ENCODE measurements around the gene GTPBP8. TPM values are rescaled to one million over a fixed set of nuclear protein-coding genes. Genes with fewer than 3 reads are reported as not detected.
A peak's percentile ranks its signal among the peaks of the same experiment; 100 is the strongest.

The GTPBP8 gene
- total and polyA plus RNA-seq, 2 donors (not counting 3 experiments of a cell fraction or from before 2014, with no cell fraction given) = 13.7 to 20.2 TPM

DNA sequence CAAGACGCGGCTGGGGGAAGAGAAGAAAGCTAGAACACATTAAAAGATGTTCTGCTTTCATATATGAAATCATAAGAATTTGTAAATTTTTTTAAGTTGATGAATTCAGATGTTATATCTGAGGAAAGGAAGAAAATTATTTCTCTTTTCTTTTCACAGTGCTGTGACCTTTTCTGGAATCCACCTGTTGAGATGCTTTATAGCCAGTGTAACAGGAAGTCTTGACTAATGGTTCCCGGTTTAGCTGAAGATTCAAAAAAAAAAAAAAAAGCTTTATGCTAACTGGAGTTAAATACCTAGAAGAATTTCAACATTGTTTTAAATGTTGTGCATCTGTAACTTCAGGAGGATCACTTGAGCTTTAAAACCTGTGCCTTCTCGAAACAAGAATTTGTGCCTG lies 9.9 kb downstream of the GTPBP8 start:
- Histone ChIP-seq H3K4me1 (ENCODE audit: control insufficient read depth, extremely low read depth, insufficient read depth, low read length) (peaks cover 7% of the 10 kb centered on the region), H2AFZ (ENCODE audit: low read depth, low read length) (no peak overlapping the region), H3K9me3 (replicated peaks; ENCODE audit: control insufficient read depth, insufficient read depth, low read length) (no peaks in the 10 kb centered on the region), H3K4me3 (replicated peaks in 1 of 3; ENCODE audit: insufficient read depth in 1 of 3, low read depth in 1 of 3, low read length in 3 of 3) (no peak overlapping the region), H3K79me2 (ENCODE audit: control insufficient read depth, insufficient read depth, low read length) (no peaks in the 10 kb centered on the region), H3K4me2 (ENCODE audit: insufficient read depth, low read length) (no peak overlapping the region), H4K20me1 (replicated peaks; ENCODE audit: control insufficient read depth, extremely low read depth, insufficient read depth, low read length) (no peaks in the 10 kb centered on the region), H3K27ac (ENCODE audit: insufficient read depth, low read depth, low read length) (no peak overlapping the region), H3K9me1 (replicated peaks; ENCODE audit: control insufficient read depth, extremely low read depth, insufficient read depth, low read length) (no peaks in the 10 kb centered on the region), H3K36me3 (ENCODE audit: control insufficient read depth in 2 of 2, extremely low read depth in 1 of 2, insufficient read depth in 2 of 2, low read length in 2 of 2) (peaks cover 13 to 22% of the 10 kb centered on the region in 2 experiments), H3K27me3 (ENCODE audit: control insufficient read depth in 2 of 2, insufficient read depth in 2 of 2, low read length in 2 of 2) (no peaks in the 10 kb centered on the region), H3K9ac (replicated peaks; ENCODE audit: extremely low read depth, insufficient read depth, low read length) (no peak overlapping the region)
- BruUV-seq (replicated peaks) = no TSS peak
- TF ChIP-seq POLR2A (IDR thresholded peaks at IDR 0.05; ENCODE audit: low read depth, low read length) (no peak), EZH2 (IDR thresholded peaks at IDR 0.05; ENCODE audit: borderline replicate concordance, low read depth, low read length, severe bottlenecking) (no peak), POLR2AphosphoS5 (IDR thresholded peaks at IDR 0.05; ENCODE audit: insufficient read depth, low read depth, low read length) (no peak), MYC (IDR thresholded peaks at IDR 0.05; ENCODE audit: low read depth, low read length) (no peak), GATA2 (IDR thresholded peaks at IDR 0.05; ENCODE audit: insufficient read depth, insufficient read length, low read depth, low read length) (no peak), JUN (IDR thresholded peaks at IDR 0.05; ENCODE audit: borderline replicate concordance, insufficient read depth, insufficient read length, low read depth) (no peak), FOS (IDR thresholded peaks at IDR 0.05; ENCODE audit: borderline replicate concordance, insufficient read depth, low read length) (no peak)
- TF ChIP-seq, protein P1, sequence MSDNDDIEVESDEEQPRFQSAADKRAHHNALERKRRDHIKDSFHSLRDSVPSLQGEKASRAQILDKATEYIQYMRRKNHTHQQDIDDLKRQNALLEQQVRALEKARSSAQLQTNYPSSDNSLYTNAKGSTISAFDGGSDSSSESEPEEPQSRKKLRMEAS (IDR thresholded peaks at IDR 0.05; ENCODE audit: insufficient read depth, insufficient read length) = no peak
- TF ChIP-seq, protein P2, sequence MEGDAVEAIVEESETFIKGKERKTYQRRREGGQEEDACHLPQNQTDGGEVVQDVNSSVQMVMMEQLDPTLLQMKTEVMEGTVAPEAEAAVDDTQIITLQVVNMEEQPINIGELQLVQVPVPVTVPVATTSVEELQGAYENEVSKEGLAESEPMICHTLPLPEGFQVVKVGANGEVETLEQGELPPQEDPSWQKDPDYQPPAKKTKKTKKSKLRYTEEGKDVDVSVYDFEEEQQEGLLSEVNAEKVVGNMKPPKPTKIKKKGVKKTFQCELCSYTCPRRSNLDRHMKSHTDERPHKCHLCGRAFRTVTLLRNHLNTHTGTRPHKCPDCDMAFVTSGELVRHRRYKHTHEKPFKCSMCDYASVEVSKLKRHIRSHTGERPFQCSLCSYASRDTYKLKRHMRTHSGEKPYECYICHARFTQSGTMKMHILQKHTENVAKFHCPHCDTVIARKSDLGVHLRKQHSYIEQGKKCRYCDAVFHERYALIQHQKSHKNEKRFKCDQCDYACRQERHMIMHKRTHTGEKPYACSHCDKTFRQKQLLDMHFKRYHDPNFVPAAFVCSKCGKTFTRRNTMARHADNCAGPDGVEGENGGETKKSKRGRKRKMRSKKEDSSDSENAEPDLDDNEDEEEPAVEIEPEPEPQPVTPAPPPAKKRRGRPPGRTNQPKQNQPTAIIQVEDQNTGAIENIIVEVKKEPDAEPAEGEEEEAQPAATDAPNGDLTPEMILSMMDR (IDR thresholded peaks at IDR 0.05; ENCODE audit: extremely low read depth in 1 of 2, insufficient read depth in 1 of 2, low read depth in 1 of 2, low read length in 2 of 2) = no peak
- dilution Hi-C loops (cut with MboI; ENCODE audit: extremely low pct_ligation_motif_present, low sequenced_read_pairs) (no loop called here), intact Hi-C loops (cut with micrococcal nuclease) (no loop called here)
- FAIRE-seq (no peak), DNase-seq (ENCODE audit: low read depth, low spot score) (peak; percentile 37)
- ChIA-PET CTCF (interaction anchor here (1.0 to 2.5 kb wide), 9 partner anchors 9 to 419 kb away, joined by 3 to 18 read pairs (median 7); partner anchors contain the start of gene GTPBP8), POLR2A (interaction anchor here (0.6 kb wide), 1 partner anchor 319 kb away, joined by 4 read pairs; no protein-coding TSS in a partner anchor)

Data from endothelial cell of umbilical vein (primary cell).